K562 (cell line): Measurements from ENCODE around the gene UBXN1. TPM values are rescaled to one million over a fixed set of nuclear protein-coding genes. Genes with fewer than 3 reads are reported as not detected.

Experiments
- BACH1 ChIP-seq: fragments of 200-800 bp; sonication (Bioruptor generic); IDR thresholded peaks from 2 replicates; pipeline ENCODE4 v1.6.1; 2016; ENCODE audit warnings: missing genetic modification characterization, missing compliant biosample characterization
- CREM ChIP-seq: IDR thresholded peaks from 2 replicates; pipeline ENCODE4 v1.6.1; 2014; ENCODE audit warnings: antibody characterized with exemption, low read depth
- ELF2 ChIP-seq: fragments of 250-450 bp; sonication (Bioruptor Pico); IDR thresholded peaks from 2 replicates; pipeline ENCODE4 v1.5.0; 2021; ENCODE audit warnings: mild to moderate bottlenecking
- ERF ChIP-seq: fragments of 450-650 bp; formaldehyde crosslinking; IDR thresholded peaks from 2 replicates; pipeline ENCODE4 v1.4.0; 2020; ENCODE audit warnings: mild to moderate bottlenecking, mixed read lengths
- GABPA ChIP-seq: fragments of 200-800 bp; sonication (Bioruptor generic); conservative IDR thresholded peaks from 2 replicates; pipeline ENCODE4 v1.6.1; 2016; ENCODE audit warnings: low read depth, missing genetic modification characterization, missing compliant biosample characterization
- HIVEP1 ChIP-seq: fragments of 250-450 bp; sonication (Bioruptor Pico); IDR thresholded peaks from 2 replicates; pipeline ENCODE4 v1.4.0; 2020; ENCODE audit warnings: mild to moderate bottlenecking
- HSF4 ChIP-seq: fragments of 250-450 bp; sonication (Bioruptor Pico); IDR thresholded peaks from 2 replicates; pipeline ENCODE4 v2.1.2; 2022; ENCODE audit warnings: mild to moderate bottlenecking, moderate library complexity, borderline replicate concordance
- KLF1 ChIP-seq: fragments of 450-650 bp; IDR thresholded peaks from 2 replicates; pipeline ENCODE4 v1.6.1; 2016; ENCODE audit warnings: missing genetic modification characterization, missing compliant biosample characterization
- MAFK ChIP-seq: IDR thresholded peaks from 2 replicates; pipeline ENCODE4 v1.6.1; 2011; ENCODE audit warnings: low read length, improper control_type of control experiment
- NFRKB ChIP-seq: fragments of 450-650 bp; IDR thresholded peaks from 2 replicates; pipeline ENCODE4 v1.6.1; 2016; ENCODE audit warnings: low read depth
- NKRF ChIP-seq: fragments of 450-650 bp; IDR thresholded peaks from 2 replicates; pipeline ENCODE4 v1.6.1; 2016; ENCODE audit warnings: borderline replicate concordance
- PCBP1 ChIP-seq: fragments of 200-400 bp; formaldehyde crosslinking; IDR thresholded peaks from 2 replicates; pipeline ENCODE4 v1.6.1; 2018; ENCODE audit warnings: mild to moderate bottlenecking, low read depth, low read length; ENCODE audit not compliant: poor library complexity, severe bottlenecking
- POLR2A ChIP-seq: fragments of 450-650 bp; conservative IDR thresholded peaks from 2 replicates; pipeline ENCODE4 v1.6.1; 2016
- RBFOX2 ChIP-seq: fragments of 200-400 bp; formaldehyde crosslinking; IDR thresholded peaks from 2 replicates; pipeline ENCODE4 v1.6.1; 2017; ENCODE audit warnings: low read depth, mild to moderate bottlenecking, low read length, moderate library complexity
- SAP30 ChIP-seq: fragments of 200-600 bp; sonication (generic); IDR thresholded peaks from 2 replicates; pipeline ENCODE4 v1.6.1; 2012; ENCODE audit warnings: borderline replicate concordance, low read depth, mild to moderate bottlenecking, moderate library complexity, low read length, control low read depth, inconsistent platforms; ENCODE audit not compliant: insufficient read depth, poor library complexity, severe bottlenecking
- SMAD4 ChIP-seq: fragments of 250-450 bp; sonication (Bioruptor Pico); conservative IDR thresholded peaks from 2 replicates; pipeline ENCODE4 v1.8.0; 2021; ENCODE audit warnings: inconsistent platforms, mild to moderate bottlenecking, moderate library complexity
- TEAD1 ChIP-seq, 2 experiments: fragments of 450-650 bp in 1 of 2; sonication (generic) in 1 of 2; formaldehyde crosslinking; IDR thresholded peaks; 2 replicates each; pipeline versions ENCODE4 v1.4.0 to v1.8.0; 2020 to 2022; ENCODE audit warnings: mild to moderate bottlenecking in 2 of 2, missing genetic modification reagents in 1 of 2
- ZBTB7A ChIP-seq: IDR thresholded peaks from 2 replicates; pipeline ENCODE4 v1.6.1; 2011; ENCODE audit warnings: low read depth, mild to moderate bottlenecking, low read length, moderate library complexity, borderline replicate concordance; ENCODE audit not compliant: control insufficient read depth
- ZNF224 ChIP-seq: sonication (generic); formaldehyde crosslinking; IDR thresholded peaks from 2 replicates; pipeline ENCODE4 v1.8.0; 2022; ENCODE audit warnings: mild to moderate bottlenecking, missing genetic modification reagents
- ZNF431 ChIP-seq: sonication (generic); formaldehyde crosslinking; IDR thresholded peaks from 2 replicates; pipeline ENCODE4 v1.8.0; 2022; ENCODE audit warnings: mild to moderate bottlenecking, missing genetic modification reagents
- ZNF589 ChIP-seq: fragments of 200-800 bp; sonication (Bioruptor generic); IDR thresholded peaks from 2 replicates; pipeline ENCODE4 v1.6.1; 2016; ENCODE audit warnings: low read depth, missing genetic modification characterization, missing compliant biosample characterization
- ZNF695 ChIP-seq: fragments of 450-650 bp; formaldehyde crosslinking; IDR thresholded peaks from 2 replicates; pipeline ENCODE4 v1.4.0; 2020; ENCODE audit warnings: mild to moderate bottlenecking, moderate library complexity
- polyA plus RNA-seq, 8 experiments: library from polyadenylated mRNA; depleted of rRNA in 4 of 8; stranded (reverse) in 5 of 8; unstranded in 3 of 8; fragments of >200 nt; fragmentation: Nextera tagmentation in 2 of 8; fragmentation: Illumina TruSeq in 1 of 8; extraction: Ambion mirVana in 2 of 8; extraction: Trizol in 1 of 8; gene quantifications; 2 replicates each; pipeline versions ENCODE4 v1.2.1 to v1.2.3, GENCODE V29; 2011 to 2014; ENCODE audit warnings: inconsistent platforms in 1 of 8, missing spikeins in 1 of 8
- total RNA-seq, 7 experiments: library from RNA; depleted of rRNA in 6 of 7; stranded (reverse); fragments of >200 nt in 6 of 7; fragmentation: Illumina TruSeq in 2 of 7; extraction: Trizol in 2 of 7; gene quantifications; 2 replicates each; pipeline versions ENCODE4 v1.2.1 to v1.2.3, GENCODE V29; 2011 to 2021; ENCODE audit warnings: low replicate concordance in 1 of 7
- TF ChIP-seq, protein P1 (sequence below): sonication (generic); formaldehyde crosslinking; IDR thresholded peaks from 2 replicates; pipeline ENCODE4 v1.8.1; 2023; ENCODE audit warnings: mild to moderate bottlenecking, missing genetic modification reagents, moderate library complexity
- TF ChIP-seq, protein P2 (sequence below): fragments of 250-450 bp; sonication (Bioruptor Pico); IDR thresholded peaks from 2 replicates; pipeline ENCODE4 v1.4.0; 2020; ENCODE audit warnings: mild to moderate bottlenecking, moderate library complexity

The UBXN1 gene
- total and polyA plus RNA-seq, 9 of the 15 experiments (the other 6 are each of a cell fraction or from before 2014, with no cell fraction given): 4.8 to 263 (median 99.7) TPM

GRCh38 chr11:62678770-62679696, at the start of gene UBXN1 (continued):
- TF ChIP-seq, protein P1, sequence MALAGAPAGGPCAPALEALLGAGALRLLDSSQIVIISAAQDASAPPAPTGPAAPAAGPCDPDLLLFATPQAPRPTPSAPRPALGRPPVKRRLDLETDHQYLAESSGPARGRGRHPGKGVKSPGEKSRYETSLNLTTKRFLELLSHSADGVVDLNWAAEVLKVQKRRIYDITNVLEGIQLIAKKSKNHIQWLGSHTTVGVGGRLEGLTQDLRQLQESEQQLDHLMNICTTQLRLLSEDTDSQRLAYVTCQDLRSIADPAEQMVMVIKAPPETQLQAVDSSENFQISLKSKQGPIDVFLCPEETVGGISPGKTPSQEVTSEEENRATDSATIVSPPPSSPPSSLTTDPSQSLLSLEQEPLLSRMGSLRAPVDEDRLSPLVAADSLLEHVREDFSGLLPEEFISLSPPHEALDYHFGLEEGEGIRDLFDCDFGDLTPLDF (CRISPR knock-in tag): no peak; the same call in 1 of the 2 replicates
- TF ChIP-seq SMAD4 (CRISPR knock-in tag) (peak; percentile 75), HIVEP1 (CRISPR knock-in tag) (0 out of 2 replicates have a peak, but pooled peaks have one; percentile 1), POLR2A (peak; percentile 88), ZNF589 (CRISPR knock-in tag) (no peak), ELF2 (CRISPR knock-in tag) (peak; percentile 90), RBFOX2 (peak; percentile 92), MAFK (no peak), BACH1 (tag) (no peak), CREM (peak; percentile 73), GABPA (tag) (peak; percentile 94), NFRKB (peak; percentile 88; the same call in 1 of the 2 replicates), PCBP1 (no peak), KLF1 (tag) (no peak), ERF (no peak), SAP30 (peak; percentile 77), ZNF695 (CRISPR knock-in tag) (no peak), ZNF224 (CRISPR knock-in tag) (no peak), HSF4 (CRISPR knock-in tag) (no peak), ZNF431 (CRISPR knock-in tag) (no peak), TEAD1 (CRISPR knock-in tag; IDR thresholded peaks at IDR 0.05) (peak; percentile 3 to 61; a peak in 1 of 4 replicates), NKRF (peak; percentile 80), ZBTB7A (peak; percentile 29; the same call in 1 of the 2 replicates)
- TF ChIP-seq, protein P2, sequence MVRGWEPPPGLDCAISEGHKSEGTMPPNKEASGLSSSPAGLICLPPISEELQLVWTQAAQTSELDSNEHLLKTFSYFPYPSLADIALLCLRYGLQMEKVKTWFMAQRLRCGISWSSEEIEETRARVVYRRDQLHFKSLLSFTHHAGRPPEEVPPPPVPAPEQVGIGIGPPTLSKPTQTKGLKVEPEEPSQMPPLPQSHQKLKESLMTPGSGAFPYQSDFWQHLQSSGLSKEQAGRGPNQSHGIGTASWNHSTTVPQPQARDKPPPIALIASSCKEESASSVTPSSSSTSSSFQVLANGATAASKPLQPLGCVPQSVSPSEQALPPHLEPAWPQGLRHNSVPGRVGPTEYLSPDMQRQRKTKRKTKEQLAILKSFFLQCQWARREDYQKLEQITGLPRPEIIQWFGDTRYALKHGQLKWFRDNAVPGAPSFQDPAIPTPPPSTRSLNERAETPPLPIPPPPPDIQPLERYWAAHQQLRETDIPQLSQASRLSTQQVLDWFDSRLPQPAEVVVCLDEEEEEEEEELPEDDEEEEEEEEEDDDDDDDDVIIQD (CRISPR knock-in tag): no peak
